Stimulated activated CD4-positive, alpha-beta T cell treated with anti-CD3 and anti-CD28 coated beads, TNF-alpha, amount 100 ng/mL, for 1 hour (primary cell): ENCODE results near the gene DCTPP1.
A peak's percentile ranks its signal among the peaks of the same experiment; 100 is the strongest.
"Not testable (repeated sequence)": the region's sequence is repeated elsewhere in the genome, so short reads cannot be mapped to it uniquely, and the experiment has no call there.

Experiments used
- DNase-seq, 3 donors: peaks; one replicate each; pipeline ENCODE4 v3.0.0-alpha.2; 2020; ENCODE audit warnings: low read depth in 3 of 3, low spot score in 1 of 3

Gene DCTPP1

GRCh38 chr16:30414159-30414558 is 15.7 kb downstream of the DCTPP1 start:
- DNase-seq, result no peak

DNA sequence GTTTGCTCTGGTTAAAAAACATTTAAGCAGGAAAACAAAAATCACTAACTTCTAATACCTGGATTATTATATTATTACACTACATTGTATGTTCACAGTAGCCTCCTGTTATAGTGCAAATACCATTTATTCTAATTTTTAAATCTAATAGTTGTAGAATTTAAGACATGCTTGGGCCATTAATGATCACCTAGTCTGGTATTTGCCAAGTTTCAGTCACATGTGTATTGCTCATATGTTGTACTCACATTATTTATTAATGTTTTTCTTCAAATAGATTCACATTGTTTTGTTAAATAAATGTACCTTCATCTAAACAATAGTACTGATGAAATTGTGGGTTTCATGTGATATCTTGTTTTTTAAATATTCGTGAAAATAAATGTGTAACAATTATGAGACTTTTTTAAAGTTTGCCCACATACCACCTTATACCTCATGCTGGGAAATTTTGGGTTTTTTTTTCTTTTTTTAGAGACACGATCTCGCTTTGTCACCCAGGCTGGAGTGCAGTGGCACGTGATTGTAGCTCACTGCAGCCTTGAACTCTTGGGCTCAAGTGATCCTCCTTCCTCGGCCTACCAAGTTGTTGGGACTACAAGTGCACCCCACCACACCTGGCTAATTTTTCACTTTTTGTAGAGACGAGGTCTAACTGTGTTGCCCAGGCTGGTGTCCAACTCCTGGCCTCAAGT is 16.6 kb downstream of the DCTPP1 start:
- DNase-seq, result no peak

GRCh38 chr16:30409125-30410060 is 20.4 kb downstream of the DCTPP1 start:
- DNase-seq, result peak; percentile 77 to 92 (median 88)

- no peak for DNase-seq
These were observed 21.9 kb downstream of the DCTPP1 start for GRCh38 chr16:30407804-30408534.

DNA sequence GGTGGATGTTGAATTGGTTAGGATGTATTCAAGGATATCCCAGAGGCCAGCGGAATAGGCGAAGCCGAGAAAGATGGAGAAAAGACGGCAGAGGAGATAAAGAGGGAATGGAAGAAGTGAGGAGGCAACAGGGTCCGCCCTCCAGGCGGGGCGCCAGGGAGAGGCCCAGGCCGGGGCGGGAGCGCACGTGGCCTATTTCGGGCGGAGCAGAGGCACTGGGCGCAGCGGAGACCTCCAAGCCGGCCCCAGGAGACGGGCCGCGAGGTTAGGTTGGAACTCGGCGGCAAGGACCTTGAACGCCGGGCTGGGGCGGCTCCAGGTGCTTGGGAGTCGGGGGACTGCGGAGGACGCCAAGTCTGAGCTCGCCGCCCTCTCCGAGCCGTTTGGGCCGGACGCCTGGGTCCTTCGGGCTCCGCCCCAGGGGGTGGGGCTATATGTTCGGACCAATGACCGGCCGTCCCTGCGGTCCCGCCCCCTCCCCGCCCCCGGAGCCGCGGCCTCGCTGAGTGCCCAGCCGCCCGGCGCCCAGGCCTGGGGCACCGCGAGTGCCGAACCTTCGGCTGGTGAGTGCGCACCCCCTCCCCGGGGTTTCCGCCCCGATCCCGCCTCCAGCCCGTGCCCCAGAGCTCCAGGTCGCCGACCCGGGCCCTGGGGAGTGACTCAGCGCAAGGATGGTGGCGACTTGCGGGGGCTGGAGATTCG is 22.6 kb downstream of the DCTPP1 start, which contains the start of gene ZNF771:
TSS of gene ZNF771 (plus strand) at position 505 of the 702 bp plus-strand sequence. CDS start 448 bp downstream, outside the sequence.
- peak; percentile 71 to 88 (median 73) for DNase-seq

GRCh38 chr16:30406795-30407101 is 23.1 kb downstream of the DCTPP1 start:
- DNase-seq, result no peak

GRCh38 chr16:30401768-30402425 is 27.9 kb downstream of the DCTPP1 start:
- DNase-seq, result no peak

- no peak for DNase-seq
These were observed 30.2 kb downstream of the DCTPP1 start for GRCh38 chr16:30399435-30400186.

- no peak for DNase-seq
These were observed 31.0 kb downstream of the DCTPP1 start for GRCh38 chr16:30398661-30399434.

GRCh38 chr16:30397776-30398660 is 31.8 kb downstream of the DCTPP1 start:
- no peak for DNase-seq

GRCh38 chr16:30397056-30397455 is 32.8 kb downstream of the DCTPP1 start:
- DNase-seq, result no peak

- not testable (repeated sequence) for DNase-seq
These were observed 33.2 kb downstream of the DCTPP1 start for GRCh38 chr16:30396627-30397026.

DNA sequence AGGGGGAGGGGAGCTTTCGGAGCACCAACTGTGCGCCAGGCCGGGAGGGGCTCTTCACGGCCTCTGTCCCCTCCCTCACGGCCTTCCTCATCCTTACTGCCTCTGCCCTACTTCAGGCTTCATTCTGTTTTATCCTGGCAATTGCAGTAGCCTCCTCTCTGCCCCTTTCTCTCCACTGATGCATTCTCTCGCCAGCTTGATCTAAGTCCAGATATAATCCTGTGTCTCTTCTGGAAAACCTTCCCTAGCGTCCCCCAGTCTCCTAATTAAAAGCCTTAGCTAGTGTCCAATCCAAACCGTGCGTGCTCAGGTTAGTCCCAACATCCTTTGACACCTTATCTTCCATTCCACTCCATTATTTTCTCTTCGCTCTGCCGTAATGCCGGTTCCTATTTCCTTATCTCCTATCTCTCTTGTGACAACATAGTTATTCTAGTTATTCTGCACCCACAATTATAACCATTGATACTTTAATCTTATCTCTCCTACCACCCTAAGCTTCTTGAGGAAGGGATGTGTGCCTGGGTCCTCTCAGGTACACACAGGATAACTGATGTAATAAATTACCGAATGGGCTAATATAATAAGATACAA is 33.7 kb downstream of the DCTPP1 start:
- DNase-seq, result no peak

GRCh38 chr16:30395155-30395991 is 34.5 kb downstream of the DCTPP1 start, which contains the start of gene ZNF48:
ZNF48 (plus strand) TSS chr16:30395420; CDS start chr16:30395795, 375 bp downstream.
- DNase-seq, result peak in 1 of 3 donors; percentile 52

GRCh38 chr16:30394592-30395154 is 35.2 kb downstream of the DCTPP1 start:
- no peak for DNase-seq

DNA sequence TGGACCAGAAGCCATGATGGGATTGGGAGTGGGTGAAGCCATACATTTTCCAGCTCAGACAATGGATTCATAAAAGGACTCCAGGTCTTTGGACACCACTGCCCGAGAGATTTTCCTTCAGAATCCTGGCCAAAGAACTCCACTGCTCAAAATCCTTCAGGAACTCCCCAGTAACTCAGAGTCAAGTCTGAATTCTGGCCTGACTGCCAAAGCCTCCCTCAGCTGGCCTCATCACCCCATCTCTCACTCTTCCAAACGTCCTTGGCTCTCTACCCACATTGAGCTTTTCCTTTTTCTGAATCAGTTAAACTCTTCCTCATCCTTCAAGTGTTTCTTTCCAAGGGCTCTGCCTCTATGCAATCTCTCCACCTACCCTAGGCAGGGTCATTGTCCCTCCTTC is 46.3 kb downstream of the DCTPP1 start:
- DNase-seq, result no peak
